Osteoblast (primary cell): Measurements from ENCODE around the gene MAPKAP1. TPM values are rescaled to one million over a fixed set of nuclear protein-coding genes. Genes with fewer than 3 reads are reported as not detected.

Source experiments
- DNase-seq: peaks from one replicate; pipeline ENCODE4 v3.0.0; 2011; ENCODE audit warnings: low spot score, mixed read lengths; ENCODE audit not compliant: insufficient read length; ENCODE audit errors: missing footprints
- H2AFZ ChIP-seq: 2 replicates; pipeline ENCODE4 v1.6.0; 2011; ENCODE audit warnings: mild to moderate bottlenecking, low read length
- H3K27ac ChIP-seq: 2 replicates; pipeline ENCODE4 v1.5.1; 2011; ENCODE audit warnings: mild to moderate bottlenecking, low read depth, low read length, moderate library complexity
- H3K27me3 ChIP-seq: 2 replicates; pipeline ENCODE4 v1.6.0; 2012; ENCODE audit warnings: mild to moderate bottlenecking, control low read depth, inconsistent platforms, low read length, moderate library complexity; ENCODE audit not compliant: insufficient read depth
- H3K36me3 ChIP-seq: 2 replicates; pipeline ENCODE4 v1.5.1; 2011; ENCODE audit warnings: mild to moderate bottlenecking, low read length, control low read depth, moderate library complexity; ENCODE audit not compliant: insufficient read depth
- H3K4me1 ChIP-seq: 2 replicates; pipeline ENCODE4 v1.5.1; 2011; ENCODE audit warnings: mild to moderate bottlenecking, low read length, control low read depth, moderate library complexity; ENCODE audit not compliant: insufficient read depth
- H3K4me2 ChIP-seq: 2 replicates; pipeline ENCODE4 v1.6.0; 2011; ENCODE audit warnings: mild to moderate bottlenecking, low read length; ENCODE audit not compliant: insufficient read depth
- H3K4me3 ChIP-seq: fragments of 200-600 bp; sonication (generic); 3 replicates; pipeline ENCODE4 v1.5.1; 2012; ENCODE audit warnings: mild to moderate bottlenecking, low read length, inconsistent platforms; ENCODE audit not compliant: insufficient read depth
- H3K79me2 ChIP-seq: 2 replicates; pipeline ENCODE4 v1.6.0; 2012; ENCODE audit warnings: mild to moderate bottlenecking, low read length, control low read depth, inconsistent platforms; ENCODE audit not compliant: insufficient read depth
- H3K9me3 ChIP-seq: 2 replicates; pipeline ENCODE4 v1.5.1; 2011; ENCODE audit warnings: low read depth, low read length, control low read depth
- H4K20me1 ChIP-seq: 2 replicates; pipeline ENCODE4 v1.6.0; 2012; ENCODE audit warnings: mild to moderate bottlenecking, low read length, control low read depth; ENCODE audit not compliant: insufficient read depth
- CTCF ChIP-seq: IDR thresholded peaks from 2 replicates; pipeline ENCODE4 v1.5.1; 2011; ENCODE audit warnings: mild to moderate bottlenecking, low read depth, low read length, moderate library complexity; ENCODE audit errors: extremely low read depth
- total RNA-seq: library from RNA; depleted of rRNA; stranded (reverse); fragments of >200 nt; gene quantifications from 2 replicates; pipeline ENCODE4 v1.2.3, GENCODE V29; 2012

MAPKAP1 gene
- total RNA-seq, 1 donor, result 72.4 TPM

DNA sequence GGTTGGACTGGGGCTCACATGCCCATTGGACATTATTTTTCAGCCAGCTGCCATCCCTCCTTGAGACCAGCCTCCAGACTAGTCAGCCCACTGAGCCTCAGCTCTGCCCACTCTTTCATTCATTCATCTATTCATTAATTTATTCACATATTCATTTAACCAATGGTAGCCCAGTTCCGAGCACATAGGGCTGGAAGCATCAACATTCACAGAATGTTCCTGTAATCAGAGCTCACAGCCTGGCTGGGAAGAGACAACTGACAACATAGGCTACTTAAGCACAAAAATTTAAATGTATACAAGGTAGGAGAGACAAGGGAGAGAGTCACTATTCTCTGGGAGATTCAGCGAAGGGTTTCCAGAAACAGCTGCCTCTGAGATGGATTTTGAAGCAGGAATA, 23.2 kb upstream of the MAPKAP1 start:
- Histone ChIP-seq H3K4me2 (no peak overlapping the region), H3K4me1 (no peaks in the 10 kb centered on the region), H3K79me2 (no peaks in the 10 kb centered on the region), H3K27me3 (peaks cover 13% of the 10 kb centered on the region), H3K36me3 (no peaks in the 10 kb centered on the region), H3K4me3 (no peak overlapping the region), H2AFZ (no peak overlapping the region), H3K27ac (no peak overlapping the region), H3K9me3 (no peaks in the 10 kb centered on the region), H4K20me1 (no peaks in the 10 kb centered on the region)
- no peak for DNase-seq
- TF ChIP-seq CTCF, result no peak

GRCh38 chr9:125726456-125727132, 19.6 kb upstream of the MAPKAP1 start:
- H3K36me3 ChIP-seq, result no peaks in the 10 kb centered on the region
- no peak for TF ChIP-seq CTCF
- no peaks in the 10 kb centered on the region for H3K9me3 ChIP-seq
- H3K4me2 ChIP-seq, result no peak overlapping the region
- DNase-seq, result no peak
- H4K20me1 ChIP-seq, result no peaks in the 10 kb centered on the region
- no peaks in the 10 kb centered on the region for H3K79me2 ChIP-seq
- H3K4me1 ChIP-seq, result no peaks in the 10 kb centered on the region
- H3K27ac ChIP-seq, result no peak overlapping the region
- peak overlapping the region; percentile 22 for H2AFZ ChIP-seq
- peaks cover 13% of the 10 kb centered on the region for H3K27me3 ChIP-seq
- H3K4me3 ChIP-seq, result no peak overlapping the region

DNA sequence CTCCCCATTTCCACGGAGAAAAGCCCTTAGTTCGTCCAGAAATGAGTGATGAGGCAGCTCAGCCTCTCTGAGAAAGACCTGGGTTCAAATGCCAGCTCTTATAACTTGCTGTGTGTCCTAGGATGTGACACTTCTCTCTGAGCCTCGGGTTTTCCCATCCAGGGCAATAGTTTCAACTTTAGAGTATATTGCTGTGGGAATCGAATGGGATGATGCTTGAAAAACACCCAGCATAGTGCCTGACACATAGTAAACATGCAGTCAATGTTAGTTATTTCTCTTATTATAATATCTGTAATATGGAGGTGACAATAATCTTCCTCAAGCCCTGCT, 430 bp upstream of the MAPKAP1 start:
- peak overlapping the region; percentile 88 for H2AFZ ChIP-seq
- no peak for DNase-seq
- H3K27me3 ChIP-seq, result no peaks in the 10 kb centered on the region
- peak overlapping the region; percentile 90 for H3K4me3 ChIP-seq
- peaks cover 13% of the 10 kb centered on the region for H3K4me1 ChIP-seq
- no peaks in the 10 kb centered on the region for H3K36me3 ChIP-seq
- peak overlapping the region; percentile 11 for H3K27ac ChIP-seq
- no peaks in the 10 kb centered on the region for H4K20me1 ChIP-seq
- peaks cover 46% of the 10 kb centered on the region for H3K79me2 ChIP-seq
- no peak for TF ChIP-seq CTCF
- no peaks in the 10 kb centered on the region for H3K9me3 ChIP-seq
- H3K4me2 ChIP-seq, result peak overlapping the region; percentile 60

GRCh38 chr9:125705893-125706292, 1.1 kb downstream of the MAPKAP1 start:
- H3K9me3 ChIP-seq, result no peaks in the 10 kb centered on the region

More at GRCh38 chr9:125705893-125706292, 1.1 kb downstream of the MAPKAP1 start:
- no peak for TF ChIP-seq CTCF
- no peak overlapping the region for H2AFZ ChIP-seq
- peak overlapping the region; percentile 76 for H3K27ac ChIP-seq
- H4K20me1 ChIP-seq, result peaks cover 11% of the 10 kb centered on the region
- H3K4me2 ChIP-seq, result peak overlapping the region; percentile 95
- H3K79me2 ChIP-seq, result peaks cover 60% of the 10 kb centered on the region
- no peaks in the 10 kb centered on the region for H3K27me3 ChIP-seq
- peaks cover 23% of the 10 kb centered on the region for H3K4me1 ChIP-seq
- peak overlapping the region; percentile 90 for H3K4me3 ChIP-seq
- H3K36me3 ChIP-seq, result no peaks in the 10 kb centered on the region
- DNase-seq, result no peak
